GM19467 (cell line): Measurements from ENCODE around the gene FREY1.
"Not testable (repeated sequence)": the region's sequence is repeated elsewhere in the genome, so short reads cannot be mapped to it uniquely, and the experiment has no call there.

Experiments used
- ATAC-seq: cut with Tn5 transposase; IDR thresholded peaks from one replicate; pipeline ENCODE4 v1.9.1; 2021; ENCODE audit warnings: mild to moderate bottlenecking, moderate library complexity; ENCODE audit not compliant: unreplicated experiment

The FREY1 gene

GRCh38 chr11:45917286-45917622 lies 10.2 kb upstream of the FREY1 start:
- no peak for ATAC-seq

DNA sequence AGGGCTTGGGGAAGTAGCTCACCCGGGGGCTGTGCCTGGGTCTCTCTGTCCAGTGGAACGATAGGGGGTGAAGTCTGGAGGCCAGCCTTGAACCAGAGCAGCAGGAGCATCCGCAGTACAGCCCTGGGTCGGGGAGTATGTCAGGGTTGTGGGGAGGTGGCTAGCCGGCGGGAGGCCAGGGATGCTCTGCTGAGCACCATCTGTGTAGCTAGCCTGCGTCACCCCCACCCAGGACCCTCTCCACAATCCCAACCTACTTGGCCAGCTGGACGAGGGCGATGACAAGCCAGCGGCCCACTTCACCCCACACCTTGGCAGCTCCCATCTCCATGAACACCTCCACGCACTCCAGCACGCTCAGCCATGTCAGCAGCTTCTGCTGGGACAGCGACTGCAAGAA lies 8.4 kb upstream of the FREY1 start:
- no peak for ATAC-seq

GRCh38 chr11:45913942-45914635 lies 7.0 kb upstream of the FREY1 start:
- ATAC-seq = no peak

DNA sequence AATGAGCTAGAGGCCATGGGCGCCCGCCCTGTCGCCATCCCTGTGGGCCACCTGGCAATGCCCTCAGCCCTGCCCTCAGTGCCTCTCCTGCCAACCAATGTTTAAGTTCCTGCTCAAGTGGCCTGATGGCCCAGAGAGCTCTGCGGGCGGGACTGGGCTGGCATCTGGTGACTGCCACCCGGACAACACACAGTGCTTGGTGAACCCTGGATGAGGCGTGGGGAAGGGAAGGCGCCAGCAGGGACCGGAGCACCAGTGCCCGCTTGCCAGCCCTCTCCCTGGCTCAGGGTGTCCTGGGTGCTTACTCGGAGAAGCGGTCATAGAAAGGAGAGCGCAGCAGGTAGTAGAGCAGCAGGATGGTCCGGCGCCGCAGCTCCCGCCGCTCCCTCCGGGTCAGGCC lies 6.4 kb upstream of the FREY1 start:
- no peak for ATAC-seq

DNA sequence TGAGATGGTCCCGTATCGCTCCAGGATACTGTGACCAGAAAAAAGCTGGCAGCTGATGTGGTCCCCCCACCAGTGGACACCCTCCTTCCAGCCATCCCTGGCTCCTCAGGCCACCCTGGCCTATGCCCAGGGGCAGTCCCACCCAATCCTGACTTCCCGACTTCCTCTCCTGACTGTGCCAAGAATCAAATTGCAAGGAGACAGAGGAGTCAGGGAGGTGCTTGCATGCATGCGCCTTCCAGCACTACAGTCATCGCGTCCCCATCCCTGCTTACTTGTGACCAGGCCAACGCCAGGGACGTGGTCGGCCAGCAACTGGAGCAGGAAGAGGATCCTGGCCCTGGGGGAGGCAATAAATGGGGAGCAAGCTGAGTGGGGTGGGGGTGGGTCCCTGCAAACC lies 3.6 kb upstream of the FREY1 start:
- ATAC-seq = no peak

GRCh38 chr11:45909594-45910475 lies 2.8 kb upstream of the FREY1 start:
- no peak for ATAC-seq

- no peak for ATAC-seq
These were observed 870 bp upstream of the FREY1 start for GRCh38 chr11:45907911-45908370.

- ATAC-seq = no peak
These were observed 882 bp downstream of the FREY1 start for GRCh38 chr11:45906096-45906682.

- ATAC-seq = not testable (repeated sequence)
These were observed 1.5 kb downstream of the FREY1 start for GRCh38 chr11:45905576-45905975.

- no peak for ATAC-seq
These were observed 2.0 kb downstream of the FREY1 start for GRCh38 chr11:45905095-45905494.

GRCh38 chr11:45904309-45904915 lies 2.7 kb downstream of the FREY1 start:
- no peak for ATAC-seq

DNA sequence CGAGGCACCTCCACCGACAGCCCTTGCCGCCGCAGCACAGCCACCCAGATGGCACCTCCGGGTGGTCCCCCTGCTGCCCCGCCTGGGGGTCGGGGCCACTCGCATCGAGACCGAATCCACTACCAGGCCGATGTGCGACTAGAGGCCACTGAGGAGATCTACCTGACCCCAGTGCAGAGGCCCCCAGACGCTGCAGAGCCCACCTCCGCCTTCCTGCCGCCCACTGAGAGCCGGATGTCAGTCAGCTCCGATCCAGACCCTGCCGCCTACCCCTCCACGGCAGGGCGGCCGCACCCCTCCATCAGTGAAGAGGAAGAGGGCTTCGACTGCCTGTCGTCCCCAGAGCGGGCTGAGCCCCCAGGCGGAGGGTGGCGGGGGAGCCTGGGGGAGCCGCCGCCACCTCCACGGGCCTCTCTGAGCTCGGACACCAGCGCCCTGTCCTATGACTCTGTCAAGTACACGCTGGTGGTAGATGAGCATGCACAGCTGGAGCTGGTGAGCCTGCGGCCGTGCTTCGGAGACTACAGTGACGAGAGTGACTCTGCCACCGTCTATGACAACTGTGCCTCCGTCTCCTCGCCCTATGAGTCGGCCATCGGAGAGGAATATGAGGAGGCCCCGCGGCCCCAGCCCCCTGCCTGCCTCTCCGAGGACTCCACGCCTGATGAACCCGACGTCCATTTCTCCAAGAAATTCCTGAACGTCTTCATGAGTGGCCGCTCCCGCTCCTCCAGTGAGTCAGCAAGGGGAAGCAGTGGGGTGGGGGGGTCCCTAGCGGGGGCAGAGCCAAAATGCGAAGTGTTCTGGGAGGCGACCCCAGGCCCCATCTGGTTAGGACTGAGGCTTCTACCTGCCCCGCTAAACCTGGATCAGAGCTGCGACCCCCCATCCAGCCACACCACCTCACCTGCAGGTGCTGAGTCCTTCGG lies 4.4 kb downstream of the FREY1 start:
- no peak for ATAC-seq

DNA sequence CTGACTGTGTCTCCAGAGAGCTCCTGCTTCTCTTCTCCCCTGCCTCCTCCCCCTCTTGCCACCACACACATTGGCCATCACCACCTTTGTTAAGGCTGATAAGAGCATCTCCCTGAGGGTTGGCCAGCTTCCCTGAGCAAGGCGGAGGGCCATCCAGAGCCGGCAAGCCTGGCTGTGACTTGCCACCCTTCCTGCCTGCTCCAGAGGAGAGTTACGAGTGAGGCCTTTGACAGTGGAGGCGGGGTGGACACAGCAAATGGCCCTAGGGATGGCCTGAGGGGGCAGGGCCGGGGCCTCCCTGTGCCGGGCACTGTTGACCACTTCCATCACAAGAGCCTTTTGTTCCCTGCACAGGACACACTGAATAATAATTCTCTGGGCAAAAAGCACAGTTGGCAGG lies 5.4 kb downstream of the FREY1 start:
- no peak for ATAC-seq

- no peak for ATAC-seq
These were observed 6.0 kb downstream of the FREY1 start for GRCh38 chr11:45900916-45901617.

- ATAC-seq = not testable (repeated sequence)
These were observed 6.8 kb downstream of the FREY1 start for GRCh38 chr11:45900175-45900800.

DNA sequence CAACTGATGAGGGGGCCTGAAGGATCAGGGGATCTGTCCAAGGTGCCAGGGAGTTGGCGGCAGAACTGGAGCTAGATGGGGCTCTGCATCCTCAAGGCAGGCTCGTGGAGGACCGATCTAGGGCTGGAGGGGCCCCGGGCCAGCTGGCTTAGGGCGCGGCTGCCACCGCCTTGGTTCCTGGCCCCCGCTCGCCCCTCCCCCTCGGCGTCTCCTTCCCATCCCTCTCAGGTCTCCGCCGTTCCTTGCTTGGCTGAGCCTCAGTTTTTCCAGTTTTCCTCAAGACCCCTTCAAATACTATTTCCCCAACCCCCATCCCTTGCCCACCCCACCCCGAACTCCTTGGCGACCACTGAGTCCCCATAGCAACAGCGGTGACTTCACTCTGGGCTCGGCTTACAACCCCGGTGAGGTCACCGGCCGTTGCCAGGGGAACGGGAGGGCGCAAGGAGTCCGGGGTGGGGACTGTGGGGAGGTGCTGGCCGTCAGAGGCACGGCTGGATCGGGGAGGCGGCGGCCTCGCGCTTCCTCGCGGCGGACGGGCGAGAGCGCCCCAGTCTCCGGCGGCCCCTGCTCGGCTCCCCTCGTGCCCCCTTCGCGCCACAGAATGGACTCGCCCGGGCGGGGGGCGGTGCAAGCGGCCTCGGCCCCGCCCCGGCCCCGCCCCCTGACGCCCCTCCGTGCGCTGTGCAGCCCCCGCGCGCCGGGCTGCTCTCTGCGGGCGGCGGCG lies 7.5 kb downstream of the FREY1 start:
- peak; percentile 57 for ATAC-seq

GRCh38 chr11:45899086-45899447 lies 8.0 kb downstream of the FREY1 start:
- no peak for ATAC-seq

GRCh38 chr11:45897556-45897955 lies 9.5 kb downstream of the FREY1 start:
- no peak for ATAC-seq
